Tibial nerve (tissue), 4 donors: ENCODE measurements around the gene PRUNE2.

Source experiments
- EP300 ChIP-seq, 2 donors: sonication (generic); formaldehyde crosslinking; IDR thresholded peaks; one replicate each; pipeline ENCODE4 v1.6.1; 2017; ENCODE audit warnings: antibody characterized with exemption in 2 of 2, mild to moderate bottlenecking in 1 of 2
- TF ChIP-seq, protein P1 (sequence below), 5 experiments: fragments of 200-600 bp in 3 of 5; fragments of 450-650 bp in 2 of 5; sonication (generic) in 3 of 5; IDR thresholded peaks; one replicate each; pipeline ENCODE4 v1.5.1; 2016 to 2019; ENCODE audit warnings: antibody characterized with exemption in 5 of 5, mild to moderate bottlenecking in 3 of 5, moderate library complexity in 2 of 5

- TF ChIP-seq, protein P1, sequence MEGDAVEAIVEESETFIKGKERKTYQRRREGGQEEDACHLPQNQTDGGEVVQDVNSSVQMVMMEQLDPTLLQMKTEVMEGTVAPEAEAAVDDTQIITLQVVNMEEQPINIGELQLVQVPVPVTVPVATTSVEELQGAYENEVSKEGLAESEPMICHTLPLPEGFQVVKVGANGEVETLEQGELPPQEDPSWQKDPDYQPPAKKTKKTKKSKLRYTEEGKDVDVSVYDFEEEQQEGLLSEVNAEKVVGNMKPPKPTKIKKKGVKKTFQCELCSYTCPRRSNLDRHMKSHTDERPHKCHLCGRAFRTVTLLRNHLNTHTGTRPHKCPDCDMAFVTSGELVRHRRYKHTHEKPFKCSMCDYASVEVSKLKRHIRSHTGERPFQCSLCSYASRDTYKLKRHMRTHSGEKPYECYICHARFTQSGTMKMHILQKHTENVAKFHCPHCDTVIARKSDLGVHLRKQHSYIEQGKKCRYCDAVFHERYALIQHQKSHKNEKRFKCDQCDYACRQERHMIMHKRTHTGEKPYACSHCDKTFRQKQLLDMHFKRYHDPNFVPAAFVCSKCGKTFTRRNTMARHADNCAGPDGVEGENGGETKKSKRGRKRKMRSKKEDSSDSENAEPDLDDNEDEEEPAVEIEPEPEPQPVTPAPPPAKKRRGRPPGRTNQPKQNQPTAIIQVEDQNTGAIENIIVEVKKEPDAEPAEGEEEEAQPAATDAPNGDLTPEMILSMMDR (IDR thresholded peaks at IDR 0.05): no peak
- no peak for TF ChIP-seq EP300 (IDR thresholded peaks at IDR 0.05)
Observed at GRCh38 chr9:76744336-76744735, 161.6 kb downstream of the PRUNE2 start.
